HepG2 (cell line): Measurements from ENCODE around the gene FKBP10. TPM values are rescaled to one million over a fixed set of nuclear protein-coding genes. Genes with fewer than 3 reads are reported as not detected.
A peak's percentile ranks its signal among the peaks of the same experiment; 100 is the strongest.

Experiments
- AGO2 ChIP-seq: fragments of 200-400 bp; formaldehyde crosslinking; optimal IDR thresholded peaks from 2 replicates; pipeline ENCODE3; 2017; ENCODE audit warnings: mild to moderate bottlenecking, low read depth, low read length, moderate library complexity
- ATF7 ChIP-seq, 2 experiments: fragments of 450-650 bp in 1 of 2; sonication (generic) in 1 of 2; formaldehyde crosslinking in 1 of 2; IDR thresholded peaks; 2 replicates each; pipeline versions ENCODE4 v1.4.0 to v1.6.1; 2016 to 2020; ENCODE audit warnings: antibody characterized with exemption in 1 of 2, mild to moderate bottlenecking in 1 of 2, missing genetic modification reagents in 1 of 2
- BHLHE40 ChIP-seq: IDR thresholded peaks from 2 replicates; pipeline ENCODE4 v1.6.1; 2011; ENCODE audit warnings: low read length, improper control_type of control experiment
- ELF1 ChIP-seq: sonication (generic); formaldehyde crosslinking; IDR thresholded peaks from 2 replicates; pipeline ENCODE4 v1.4.0; 2020; ENCODE audit warnings: missing genetic modification reagents
- GPN1 ChIP-seq: sonication (generic); formaldehyde crosslinking; IDR thresholded peaks from 2 replicates; pipeline ENCODE4 v1.5.1; 2020; ENCODE audit warnings: missing genetic modification reagents, borderline replicate concordance
- HNF4A ChIP-seq: sonication (generic); formaldehyde crosslinking; IDR thresholded peaks from 2 replicates; pipeline ENCODE4 v1.4.0; 2020; ENCODE audit warnings: missing genetic modification reagents
- KDM1A ChIP-seq: IDR thresholded peaks from 2 replicates; pipeline ENCODE4 v1.6.1; 2016; ENCODE audit warnings: missing compliant biosample characterization
- MBNL3 ChIP-seq: fragments of 250-450 bp; sonication (Bioruptor Pico); conservative IDR thresholded peaks from 2 replicates; pipeline ENCODE4 v1.8.0; 2022; ENCODE audit warnings: mild to moderate bottlenecking, inconsistent platforms
- MEIS2 ChIP-seq: sonication (generic); formaldehyde crosslinking; IDR thresholded peaks from 2 replicates; pipeline ENCODE4 v1.9.0; 2021; ENCODE audit warnings: mild to moderate bottlenecking, missing genetic modification reagents
- MIXL1 ChIP-seq: IDR thresholded peaks from 2 replicates; pipeline ENCODE4 v1.6.1; 2016
- NCOA2 ChIP-seq: sonication (generic); formaldehyde crosslinking; IDR thresholded peaks from 2 replicates; pipeline ENCODE4 v1.8.0; 2022; ENCODE audit warnings: inconsistent platforms
- POLR2G ChIP-seq: fragments of 200-400 bp; formaldehyde crosslinking; IDR thresholded peaks from 2 replicates; pipeline ENCODE4 v1.6.1; 2018; ENCODE audit warnings: mild to moderate bottlenecking, low read depth, low read length, moderate library complexity
- RCOR2 ChIP-seq: IDR thresholded peaks from 2 replicates; pipeline ENCODE4 v1.6.1; 2016; ENCODE audit warnings: missing biosample characterization, missing genetic modification reagents
- TEAD3 ChIP-seq: optimal IDR thresholded peaks from 2 replicates; pipeline ENCODE3; 2016; ENCODE audit warnings: borderline replicate concordance
- ZFP41 ChIP-seq: sonication (generic); formaldehyde crosslinking; IDR thresholded peaks from 2 replicates; pipeline ENCODE4 v1.4.0; 2020; ENCODE audit warnings: mild to moderate bottlenecking, missing genetic modification reagents, borderline replicate concordance
- ZFP82 ChIP-seq: sonication (generic); formaldehyde crosslinking; IDR thresholded peaks from 2 replicates; pipeline ENCODE4 v1.5.1; 2020; ENCODE audit warnings: mild to moderate bottlenecking, missing genetic modification reagents, borderline replicate concordance
- ZIK1 ChIP-seq: sonication (generic); formaldehyde crosslinking; IDR thresholded peaks from 2 replicates; pipeline ENCODE4 v1.5.0; 2020; ENCODE audit warnings: mild to moderate bottlenecking, low read depth, missing genetic modification reagents, borderline replicate concordance
- ZNF263 ChIP-seq: sonication (generic); formaldehyde crosslinking; IDR thresholded peaks from 2 replicates; pipeline ENCODE4 v1.4.0; 2020; ENCODE audit warnings: missing genetic modification reagents
- ZNF317 ChIP-seq: sonication (generic); formaldehyde crosslinking; IDR thresholded peaks from 2 replicates; pipeline ENCODE4 v1.5.0; 2020; ENCODE audit warnings: mild to moderate bottlenecking, missing genetic modification reagents
- ZNF331 ChIP-seq: sonication (generic); formaldehyde crosslinking; IDR thresholded peaks from 2 replicates; pipeline ENCODE4 v1.4.0; 2020; ENCODE audit warnings: missing genetic modification reagents
- ZNF354B ChIP-seq: sonication (generic); formaldehyde crosslinking; IDR thresholded peaks from 2 replicates; pipeline ENCODE4 v1.8.0; 2022; ENCODE audit warnings: mild to moderate bottlenecking, missing genetic modification reagents
- ZNF563 ChIP-seq: sonication (generic); formaldehyde crosslinking; IDR thresholded peaks from 2 replicates; pipeline ENCODE4 v1.8.0; 2022; ENCODE audit warnings: mild to moderate bottlenecking, moderate library complexity, missing genetic modification reagents
- polyA plus RNA-seq, 8 experiments: library from polyadenylated mRNA; depleted of rRNA in 3 of 8; stranded (reverse) in 7 of 8; unstranded in 1 of 8; fragments of >200 nt; fragmentation: Illumina TruSeq in 4 of 8; extraction: Trizol in 4 of 8; gene quantifications; 2 replicates each; pipeline versions ENCODE4 v1.2.1 to v1.2.3, GENCODE V29; 2011 to 2016; ENCODE audit warnings: low read depth in 4 of 8, missing spikeins in 1 of 8, mixed read lengths in 1 of 8; ENCODE audit not compliant: insufficient read depth in 1 of 8
- total RNA-seq, 5 experiments: library from RNA; depleted of rRNA; stranded (reverse); fragments of >200 nt; fragmentation: Illumina TruSeq; extraction: Trizol; gene quantifications; 2 replicates each; pipeline ENCODE4 v1.2.3, GENCODE V29; 2016; ENCODE audit warnings: low read depth in 1 of 5
- TF ChIP-seq, protein P1 (sequence below): sonication (generic); formaldehyde crosslinking; IDR thresholded peaks from 2 replicates; pipeline ENCODE4 v1.4.0; 2020; ENCODE audit warnings: missing genetic modification reagents, low read depth, mild to moderate bottlenecking, borderline replicate concordance
- TF ChIP-seq, protein P2 (sequence below): sonication (generic); formaldehyde crosslinking; IDR thresholded peaks from 2 replicates; pipeline ENCODE4 v1.4.0; 2020; ENCODE audit warnings: missing genetic modification reagents
- TF ChIP-seq, protein P3 (sequence below): sonication (generic); formaldehyde crosslinking; IDR thresholded peaks from 2 replicates; pipeline ENCODE4 v1.4.0; 2020; ENCODE audit warnings: missing genetic modification reagents

The FKBP10 gene
- total and polyA plus RNA-seq, 2 of the 13 experiments (the other 11 are each of a cell fraction or from before 2014, with no cell fraction given) = 149 to 573 TPM

DNA sequence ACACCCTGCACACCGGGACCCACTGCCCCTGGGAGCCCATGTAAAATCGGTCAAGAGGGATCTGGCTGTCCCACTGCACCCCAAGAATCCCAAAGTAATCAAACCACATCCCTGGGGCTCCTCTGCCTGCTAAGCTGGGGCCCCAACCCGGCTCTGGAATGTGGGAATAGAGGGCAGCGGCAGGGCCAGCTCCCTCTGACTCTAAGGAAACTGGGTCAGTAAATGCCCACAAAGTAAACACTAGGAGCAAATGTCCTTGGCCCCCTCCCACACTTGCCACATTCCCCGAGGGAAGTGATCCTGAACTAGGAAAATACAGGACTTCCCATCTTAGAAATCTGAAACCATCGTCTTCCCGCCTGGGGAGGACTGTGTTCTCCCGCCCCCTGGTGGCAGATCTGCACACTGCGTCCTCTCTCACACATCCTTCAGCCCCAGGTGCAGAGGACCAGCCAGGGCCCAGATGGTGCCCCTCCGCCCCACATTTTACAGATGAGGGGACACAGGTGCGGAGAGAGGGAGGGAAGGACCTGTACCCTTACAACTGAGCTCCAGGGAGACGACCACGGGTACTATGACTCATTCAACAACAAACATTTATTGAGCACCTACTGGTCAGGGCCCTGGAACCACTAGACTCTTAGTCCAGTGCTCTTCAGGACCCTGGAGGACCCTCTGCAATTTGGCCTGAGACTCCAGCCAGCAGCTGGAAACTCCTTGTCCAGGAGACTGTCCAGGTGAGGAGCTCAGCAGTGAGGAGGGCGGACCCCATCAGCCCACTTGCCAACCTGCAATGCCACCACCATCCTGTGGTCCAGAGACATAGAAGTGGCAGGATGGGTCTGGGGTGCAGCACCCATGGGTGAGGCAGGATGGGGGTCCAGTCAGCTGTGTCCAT lies 11.2 kb upstream of the FKBP10 start (continued):
- TF ChIP-seq, protein P1, sequence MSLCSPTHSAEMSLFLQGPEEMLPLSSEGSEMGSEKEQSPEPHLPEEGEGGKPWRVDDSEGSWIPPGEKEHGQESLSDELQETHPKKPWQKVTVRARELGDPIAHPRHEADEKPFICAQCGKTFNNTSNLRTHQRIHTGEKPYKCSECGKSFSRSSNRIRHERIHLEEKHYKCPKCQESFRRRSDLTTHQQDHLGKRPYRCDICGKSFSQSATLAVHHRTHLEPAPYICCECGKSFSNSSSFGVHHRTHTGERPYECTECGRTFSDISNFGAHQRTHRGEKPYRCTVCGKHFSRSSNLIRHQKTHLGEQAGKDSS (CRISPR knock-in tag) = peak; percentile 98
- TF ChIP-seq ZNF331 (CRISPR knock-in tag) (0 out of 2 replicates have a peak, but pooled peaks have one; percentile 40), TEAD3 (CRISPR knock-in tag) (peak; percentile 60), ZNF263 (CRISPR knock-in tag) (peak; percentile 89), HNF4A (0 out of 2 replicates have a peak, but pooled peaks have one; percentile 5), POLR2G (peak; percentile 63), KDM1A (CRISPR knock-in tag) (no peak), MEIS2 (no peak), MIXL1 (CRISPR knock-in tag) (peak; percentile 32; the same call in 1 of the 2 replicates), ATF7 (IDR thresholded peaks at IDR 0.05) (no peak), ATF7 (CRISPR knock-in tag; IDR thresholded peaks at IDR 0.05) (0 out of 2 replicates have a peak, but pooled peaks have one; percentile 47), GPN1 (CRISPR knock-in tag) (no peak), BHLHE40 (0 out of 2 replicates have a peak, but pooled peaks have one; percentile 30), ZFP82 (CRISPR knock-in tag) (0 out of 2 replicates have a peak, but pooled peaks have one; percentile 20), ZNF317 (CRISPR knock-in tag) (peak; percentile 74), MBNL3 (CRISPR knock-in tag) (no peak), NCOA2 (0 out of 2 replicates have a peak, but pooled peaks have one; percentile 10), ZNF563 (CRISPR knock-in tag) (no peak), ZFP41 (CRISPR knock-in tag) (0 out of 2 replicates have a peak, but pooled peaks have one; percentile 38), ZNF354B (CRISPR knock-in tag) (no peak), AGO2 (no peak), ZIK1 (0 out of 2 replicates have a peak, but pooled peaks have one; percentile 21), ELF1 (peak; percentile 47; the same call in 1 of the 2 replicates), RCOR2 (CRISPR knock-in tag) (peak; percentile 55; the same call in 1 of the 2 replicates)
- TF ChIP-seq, protein P2, sequence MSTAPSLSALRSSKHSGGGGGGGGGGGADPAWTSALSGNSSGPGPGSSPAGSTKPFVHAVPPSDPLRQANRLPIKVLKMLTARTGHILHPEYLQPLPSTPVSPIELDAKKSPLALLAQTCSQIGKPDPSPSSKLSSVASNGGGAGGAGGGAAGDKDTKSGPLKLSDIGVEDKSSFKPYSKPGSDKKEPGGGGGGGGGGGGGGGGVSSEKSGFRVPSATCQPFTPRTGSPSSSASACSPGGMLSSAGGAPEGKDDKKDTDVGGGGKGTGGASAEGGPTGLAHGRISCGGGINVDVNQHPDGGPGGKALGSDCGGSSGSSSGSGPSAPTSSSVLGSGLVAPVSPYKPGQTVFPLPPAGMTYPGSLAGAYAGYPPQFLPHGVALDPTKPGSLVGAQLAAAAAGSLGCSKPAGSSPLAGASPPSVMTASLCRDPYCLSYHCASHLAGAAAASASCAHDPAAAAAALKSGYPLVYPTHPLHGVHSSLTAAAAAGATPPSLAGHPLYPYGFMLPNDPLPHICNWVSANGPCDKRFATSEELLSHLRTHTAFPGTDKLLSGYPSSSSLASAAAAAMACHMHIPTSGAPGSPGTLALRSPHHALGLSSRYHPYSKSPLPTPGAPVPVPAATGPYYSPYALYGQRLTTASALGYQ (CRISPR knock-in tag) = no peak
- TF ChIP-seq, protein P3, sequence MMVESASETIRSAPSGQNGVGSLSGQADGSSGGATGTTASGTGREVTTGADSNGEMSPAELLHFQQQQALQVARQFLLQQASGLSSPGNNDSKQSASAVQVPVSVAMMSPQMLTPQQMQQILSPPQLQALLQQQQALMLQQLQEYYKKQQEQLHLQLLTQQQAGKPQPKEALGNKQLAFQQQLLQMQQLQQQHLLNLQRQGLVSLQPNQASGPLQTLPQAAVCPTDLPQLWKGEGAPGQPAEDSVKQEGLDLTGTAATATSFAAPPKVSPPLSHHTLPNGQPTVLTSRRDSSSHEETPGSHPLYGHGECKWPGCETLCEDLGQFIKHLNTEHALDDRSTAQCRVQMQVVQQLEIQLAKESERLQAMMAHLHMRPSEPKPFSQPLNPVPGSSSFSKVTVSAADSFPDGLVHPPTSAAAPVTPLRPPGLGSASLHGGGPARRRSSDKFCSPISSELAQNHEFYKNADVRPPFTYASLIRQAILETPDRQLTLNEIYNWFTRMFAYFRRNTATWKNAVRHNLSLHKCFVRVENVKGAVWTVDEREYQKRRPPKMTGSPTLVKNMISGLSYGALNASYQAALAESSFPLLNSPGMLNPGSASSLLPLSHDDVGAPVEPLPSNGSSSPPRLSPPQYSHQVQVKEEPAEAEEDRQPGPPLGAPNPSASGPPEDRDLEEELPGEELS = 0 out of 2 replicates have a peak, but pooled peaks have one; percentile 20
